ENCODE measurements around the gene BCS1L.
"Not testable (repeated sequence)": the region's sequence is repeated elsewhere in the genome, so short reads cannot be mapped to it uniquely, and the experiment has no call there.

Gene BCS1L

GRCh38 chr2:218680061-218680460 lies 20.6 kb downstream of the BCS1L start:
- DNase-seq (ENCODE audit: low spot score) (no peak), ATAC-seq (ENCODE audit: low read depth) (no peak)
- Histone ChIP-seq H3K9me3 (ENCODE audit: severe bottlenecking) (no peaks in the 10 kb centered on the region), H3K27me3 (ENCODE audit: insufficient read depth, poor library complexity, severe bottlenecking) (no peaks in the 10 kb centered on the region), H3K27ac (ENCODE audit: poor library complexity, severe bottlenecking) (no peak overlapping the region), H3K4me1 (ENCODE audit: insufficient read depth, poor library complexity, severe bottlenecking) (no peaks in the 10 kb centered on the region), H3K4me3 (ENCODE audit: severe bottlenecking) (no peak overlapping the region), H3K36me3 (ENCODE audit: low read depth) (peaks cover 54% of the 10 kb centered on the region)
- TF ChIP-seq CTCF (IDR thresholded peaks at IDR 0.05; ENCODE audit: poor library complexity, severe bottlenecking), result no peak

- ATAC-seq (ENCODE audit: low read depth), result peak; percentile 98
- not testable (repeated sequence) for H3K4me1 ChIP-seq (ENCODE audit: insufficient read depth, poor library complexity, severe bottlenecking); H3K9me3 ChIP-seq (ENCODE audit: severe bottlenecking); DNase-seq (ENCODE audit: low spot score); H3K27ac ChIP-seq (ENCODE audit: poor library complexity, severe bottlenecking); H3K27me3 ChIP-seq (ENCODE audit: insufficient read depth, poor library complexity, severe bottlenecking); H3K4me3 ChIP-seq (ENCODE audit: severe bottlenecking)
- TF ChIP-seq CTCF (IDR thresholded peaks at IDR 0.05; ENCODE audit: poor library complexity, severe bottlenecking), result peak; percentile 87
- peaks cover 71% of the 10 kb centered on the region for H3K36me3 ChIP-seq (ENCODE audit: low read depth)
Measured at GRCh38 chr2:218687400-218688060, 28.0 kb downstream of the BCS1L start.

GRCh38 chr2:218691234-218691633 lies 31.8 kb downstream of the BCS1L start:
- H3K27me3 ChIP-seq (ENCODE audit: insufficient read depth, poor library complexity, severe bottlenecking), result no peaks in the 10 kb centered on the region
- no peak overlapping the region for H3K4me3 ChIP-seq (ENCODE audit: severe bottlenecking)
- H3K27ac ChIP-seq (ENCODE audit: poor library complexity, severe bottlenecking), result no peak overlapping the region
- H3K36me3 ChIP-seq (ENCODE audit: low read depth), result peaks cover 56% of the 10 kb centered on the region
- TF ChIP-seq CTCF (IDR thresholded peaks at IDR 0.05; ENCODE audit: poor library complexity, severe bottlenecking), result no peak
- H3K4me1 ChIP-seq (ENCODE audit: insufficient read depth, poor library complexity, severe bottlenecking), result no peaks in the 10 kb centered on the region
- DNase-seq (ENCODE audit: low spot score) (no peak), ATAC-seq (ENCODE audit: low read depth) (no peak)
- no peaks in the 10 kb centered on the region for H3K9me3 ChIP-seq (ENCODE audit: severe bottlenecking)

- ATAC-seq (ENCODE audit: low read depth) (no peak), DNase-seq (ENCODE audit: low spot score) (no peak)
- no peaks in the 10 kb centered on the region for H3K9me3 ChIP-seq (ENCODE audit: severe bottlenecking)
- H3K36me3 ChIP-seq (ENCODE audit: low read depth), result peaks cover 31% of the 10 kb centered on the region
- H3K4me1 ChIP-seq (ENCODE audit: insufficient read depth, poor library complexity, severe bottlenecking), result no peaks in the 10 kb centered on the region
- no peak for TF ChIP-seq CTCF (IDR thresholded peaks at IDR 0.05; ENCODE audit: poor library complexity, severe bottlenecking)
- no peak overlapping the region for H3K4me3 ChIP-seq (ENCODE audit: severe bottlenecking)
- H3K27me3 ChIP-seq (ENCODE audit: insufficient read depth, poor library complexity, severe bottlenecking), result no peaks in the 10 kb centered on the region
- no peak overlapping the region for H3K27ac ChIP-seq (ENCODE audit: poor library complexity, severe bottlenecking)
Measured at GRCh38 chr2:218694405-218695145, 35.1 kb downstream of the BCS1L start.

- Histone ChIP-seq H3K27ac (ENCODE audit: poor library complexity, severe bottlenecking) (no peak overlapping the region), H3K9me3 (ENCODE audit: severe bottlenecking) (no peaks in the 10 kb centered on the region), H3K27me3 (ENCODE audit: insufficient read depth, poor library complexity, severe bottlenecking) (no peaks in the 10 kb centered on the region), H3K4me3 (ENCODE audit: severe bottlenecking) (no peak overlapping the region), H3K36me3 (ENCODE audit: low read depth) (peaks cover 5% of the 10 kb centered on the region; the same call in 1 of the 2 replicates), H3K4me1 (ENCODE audit: insufficient read depth, poor library complexity, severe bottlenecking) (no peaks in the 10 kb centered on the region)
- ATAC-seq (ENCODE audit: low read depth) (no peak), DNase-seq (ENCODE audit: low spot score) (no peak)
- no peak for TF ChIP-seq CTCF (IDR thresholded peaks at IDR 0.05; ENCODE audit: poor library complexity, severe bottlenecking)
Measured at GRCh38 chr2:218698885-218699284, 39.4 kb downstream of the BCS1L start.
